A673 (cell line): Measurements from ENCODE around the gene DNAH2. TPM values are rescaled to one million over a fixed set of nuclear protein-coding genes. Genes with fewer than 3 reads are reported as not detected.

Source experiments
- BruUV-seq: library from RNA; stranded (reverse); fragments of 400-500 nt; replicated peaks from 2 replicates; lab custom pipeline; 2021; lab: Mats Ljungman, UMichigan
- CTCF ChIA-PET: fragments of 300-600 bp; sonication (Branson Sonifier 250); formaldehyde crosslinking; loops from one replicate; lab custom pipeline; 2022; ENCODE audit warnings: antibody characterized with exemption; lab: Charles Lee
- POLR2A ChIA-PET: fragments of 300-600 bp; sonication (Branson Sonifier 250); formaldehyde crosslinking; loops from one replicate; lab custom pipeline; 2022; ENCODE audit warnings: antibody characterized with exemption; ENCODE audit not compliant: low non-redundant PET; lab: Charles Lee
- DNase-seq: peaks from one replicate; pipeline ENCODE4 v3.0.0-alpha.2; 2015; ENCODE audit warnings: low spot score
- H3K27ac ChIP-seq: fragments of 200-600 bp; sonication (generic); 2 replicates; pipeline ENCODE4 v1.5.1; 2016; ENCODE audit warnings: mixed run types, low read depth, mild to moderate bottlenecking, mixed read lengths, antibody characterized with exemption, low read length; ENCODE audit not compliant: poor library complexity, severe bottlenecking
- H3K27me3 ChIP-seq: fragments of 200-600 bp; sonication (generic); replicated peaks from 2 replicates; pipeline ENCODE4 v1.6.1; 2017; ENCODE audit warnings: mixed run types, low read depth, mild to moderate bottlenecking, mixed read lengths, antibody characterized with exemption, low read length; ENCODE audit not compliant: insufficient read depth, poor library complexity
- H3K36me3 ChIP-seq: fragments of 200-600 bp; sonication (generic); 2 replicates; pipeline ENCODE4 v1.6.1; 2016; ENCODE audit warnings: mixed run types, mild to moderate bottlenecking, mixed read lengths, antibody characterized with exemption, low read length; ENCODE audit not compliant: insufficient read depth, poor library complexity, severe bottlenecking
- H3K4me1 ChIP-seq: fragments of 200-600 bp; sonication (generic); 2 replicates; pipeline ENCODE4 v1.6.1; 2017; ENCODE audit warnings: mixed run types, mild to moderate bottlenecking, mixed read lengths, antibody characterized with exemption, low read length; ENCODE audit not compliant: insufficient read depth, poor library complexity, severe bottlenecking
- H3K4me3 ChIP-seq: fragments of 200-600 bp; sonication (generic); 2 replicates; pipeline ENCODE4 v1.5.1; 2016; ENCODE audit warnings: low read depth, mixed run types, mild to moderate bottlenecking, mixed read lengths, low read length; ENCODE audit not compliant: poor library complexity, severe bottlenecking
- H3K9me3 ChIP-seq: fragments of 200-600 bp; sonication (generic); 2 replicates; pipeline ENCODE4 v1.6.1; 2016; ENCODE audit warnings: mixed run types, low read depth, mild to moderate bottlenecking, mixed read lengths, antibody characterized with exemption, low read length; ENCODE audit not compliant: poor library complexity, severe bottlenecking
- EZH2 ChIP-seq: fragments of 200-600 bp; sonication (generic); IDR thresholded peaks from 2 replicates; pipeline ENCODE4 v1.6.1; 2017; ENCODE audit warnings: borderline replicate concordance, low read depth, mild to moderate bottlenecking, mixed read lengths, antibody characterized with exemption, low read length; ENCODE audit not compliant: poor library complexity, severe bottlenecking
- intact Hi-C: fragments of 100-400 bp; cut with micrococcal nuclease; formaldehyde crosslinking; loops from one replicate; pipeline ENCODE4 v1.10.0; 2022; ENCODE audit not compliant: unreplicated experiment
- total RNA-seq: library from RNA; stranded (reverse); gene quantifications from 2 replicates; pipeline ENCODE4 v1.2.3, GENCODE V29; 2021
- TF ChIP-seq, protein P1 (sequence below): fragments of 300-800, 200-600 bp; sonication (generic); conservative IDR thresholded peaks from 2 replicates; pipeline ENCODE4 v1.5.1; 2017; ENCODE audit warnings: low read depth, mild to moderate bottlenecking, antibody characterized with exemption, low read length, moderate library complexity, mixed read lengths

The DNAH2 gene
- total RNA-seq, 1 experiment from 2014 or later = 0.15 TPM

DNA sequence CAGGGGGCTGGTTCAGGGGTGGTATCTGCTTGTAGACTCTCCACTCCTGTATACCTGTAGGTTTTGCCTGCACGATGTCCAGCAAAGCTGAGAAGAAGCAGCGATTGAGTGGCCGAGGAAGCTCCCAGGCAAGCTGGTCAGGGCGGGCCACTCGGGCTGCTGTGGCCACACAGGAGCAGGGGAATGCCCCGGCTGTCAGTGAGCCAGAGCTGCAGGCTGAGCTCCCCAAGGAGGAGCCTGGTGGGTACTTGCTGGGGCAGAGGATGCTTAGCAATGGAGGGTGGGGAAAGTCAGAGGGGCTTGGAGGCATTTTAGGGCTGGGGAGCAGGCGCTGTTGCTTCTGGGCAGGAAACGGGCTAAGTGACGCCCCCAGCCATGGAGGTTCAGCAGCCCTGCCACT, 2.1 kb downstream of the DNAH2 start:
- no peaks in the 10 kb centered on the region for H3K9me3 ChIP-seq
- BruUV-seq = no TSS peak
- H3K27me3 ChIP-seq = no peaks in the 10 kb centered on the region
- no peak overlapping the region for H3K27ac ChIP-seq
- DNase-seq = no peak
- ChIA-PET POLR2A (no interaction called here), CTCF (no interaction called here)
- H3K36me3 ChIP-seq = no peaks in the 10 kb centered on the region
- H3K4me1 ChIP-seq = peaks cover 18% of the 10 kb centered on the region
- H3K4me3 ChIP-seq = no peak overlapping the region
- TF ChIP-seq EZH2 = no peak
- TF ChIP-seq, protein P1, sequence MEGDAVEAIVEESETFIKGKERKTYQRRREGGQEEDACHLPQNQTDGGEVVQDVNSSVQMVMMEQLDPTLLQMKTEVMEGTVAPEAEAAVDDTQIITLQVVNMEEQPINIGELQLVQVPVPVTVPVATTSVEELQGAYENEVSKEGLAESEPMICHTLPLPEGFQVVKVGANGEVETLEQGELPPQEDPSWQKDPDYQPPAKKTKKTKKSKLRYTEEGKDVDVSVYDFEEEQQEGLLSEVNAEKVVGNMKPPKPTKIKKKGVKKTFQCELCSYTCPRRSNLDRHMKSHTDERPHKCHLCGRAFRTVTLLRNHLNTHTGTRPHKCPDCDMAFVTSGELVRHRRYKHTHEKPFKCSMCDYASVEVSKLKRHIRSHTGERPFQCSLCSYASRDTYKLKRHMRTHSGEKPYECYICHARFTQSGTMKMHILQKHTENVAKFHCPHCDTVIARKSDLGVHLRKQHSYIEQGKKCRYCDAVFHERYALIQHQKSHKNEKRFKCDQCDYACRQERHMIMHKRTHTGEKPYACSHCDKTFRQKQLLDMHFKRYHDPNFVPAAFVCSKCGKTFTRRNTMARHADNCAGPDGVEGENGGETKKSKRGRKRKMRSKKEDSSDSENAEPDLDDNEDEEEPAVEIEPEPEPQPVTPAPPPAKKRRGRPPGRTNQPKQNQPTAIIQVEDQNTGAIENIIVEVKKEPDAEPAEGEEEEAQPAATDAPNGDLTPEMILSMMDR = no peak
- intact Hi-C loops = no loop called here

DNA sequence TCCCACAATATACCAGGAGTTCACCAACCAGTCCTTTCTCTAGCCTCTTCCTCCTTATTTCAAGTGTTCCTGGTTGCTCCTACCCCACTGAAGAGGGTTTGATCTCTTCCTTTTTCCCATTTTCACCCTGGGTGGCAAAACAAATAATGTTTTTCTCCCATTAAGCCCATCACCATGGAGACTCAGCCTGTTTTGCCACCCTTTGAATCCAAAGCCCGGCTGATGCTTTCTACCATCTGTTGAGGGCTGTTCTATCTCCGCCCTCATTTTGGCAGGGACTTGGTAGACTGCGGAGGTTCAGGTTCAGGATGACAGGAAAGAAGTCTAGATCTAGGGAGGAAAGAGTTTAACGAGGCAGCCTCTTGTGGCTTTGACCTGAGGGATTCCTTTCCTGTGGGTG, 2.6 kb downstream of the DNAH2 start:
- no peak overlapping the region for H3K27ac ChIP-seq
- H3K9me3 ChIP-seq = no peaks in the 10 kb centered on the region
- DNase-seq = no peak
- peaks cover 18% of the 10 kb centered on the region for H3K4me1 ChIP-seq
- BruUV-seq = no TSS peak
- no peaks in the 10 kb centered on the region for H3K27me3 ChIP-seq
- POLR2A ChIA-PET = no interaction called here
- H3K4me3 ChIP-seq = no peak overlapping the region
- CTCF ChIA-PET = interaction anchor here (0.6 kb wide), 1 partner anchor 21 kb away, joined by 4 read pairs; no protein-coding TSS in a partner anchor
- intact Hi-C loops = no loop called here
- H3K36me3 ChIP-seq = no peaks in the 10 kb centered on the region
- TF ChIP-seq, protein P1 = no peak
- no peak for TF ChIP-seq EZH2

DNA sequence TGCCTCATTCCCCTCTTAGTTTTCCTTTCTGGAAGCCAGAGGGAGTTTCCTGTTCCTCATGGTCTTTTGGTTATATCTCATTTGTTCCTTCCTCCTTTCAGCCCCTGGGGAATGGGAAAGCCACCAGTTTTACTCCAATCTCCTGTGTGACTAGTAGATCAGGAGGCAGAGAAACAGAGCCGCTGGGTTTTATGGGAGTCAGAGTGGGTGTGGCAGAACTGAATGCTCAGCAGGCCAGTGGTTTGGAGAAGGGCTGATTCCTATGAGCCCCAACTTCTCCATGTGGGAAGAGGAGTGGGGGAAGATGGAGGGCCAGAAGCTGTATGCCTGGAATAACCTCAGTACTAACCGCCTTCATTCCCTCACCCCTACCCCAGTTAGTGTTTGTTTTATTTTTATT, 4.1 kb downstream of the DNAH2 start:
- POLR2A ChIA-PET = no interaction called here
- no peak for DNase-seq
- intact Hi-C loops = no loop called here
- Histone ChIP-seq H3K4me1 (peaks cover 8% of the 10 kb centered on the region), H3K27me3 (no peaks in the 10 kb centered on the region), H3K9me3 (no peaks in the 10 kb centered on the region), H3K36me3 (no peaks in the 10 kb centered on the region), H3K27ac (no peak overlapping the region), H3K4me3 (no peak overlapping the region)
- CTCF ChIA-PET = no interaction called here
- BruUV-seq = no TSS peak
- TF ChIP-seq EZH2 = no peak
- TF ChIP-seq, protein P1 = no peak
